SU-DHL-6 (cell line): ENCODE data around the gene CCNL2.

ENCODE experiments used
- EZH2phosphoT487 ChIP-seq: fragments of 200-600 bp; sonication (generic), shearing (Covaris generic); conservative IDR thresholded peaks from 2 replicates; pipeline ENCODE4 v1.6.1; 2018; ENCODE audit warnings: mild to moderate bottlenecking, antibody characterized with exemption, low read length, moderate library complexity, mixed read lengths
- TF ChIP-seq, protein P1 (sequence below): fragments of 200-600 bp; sonication (generic); IDR thresholded peaks from one replicate; pipeline ENCODE4 v1.5.1; 2017; ENCODE audit warnings: antibody characterized with exemption, mild to moderate bottlenecking, low read length, moderate library complexity; ENCODE audit not compliant: insufficient read depth, poor library complexity, severe bottlenecking

- TF ChIP-seq, protein P1, sequence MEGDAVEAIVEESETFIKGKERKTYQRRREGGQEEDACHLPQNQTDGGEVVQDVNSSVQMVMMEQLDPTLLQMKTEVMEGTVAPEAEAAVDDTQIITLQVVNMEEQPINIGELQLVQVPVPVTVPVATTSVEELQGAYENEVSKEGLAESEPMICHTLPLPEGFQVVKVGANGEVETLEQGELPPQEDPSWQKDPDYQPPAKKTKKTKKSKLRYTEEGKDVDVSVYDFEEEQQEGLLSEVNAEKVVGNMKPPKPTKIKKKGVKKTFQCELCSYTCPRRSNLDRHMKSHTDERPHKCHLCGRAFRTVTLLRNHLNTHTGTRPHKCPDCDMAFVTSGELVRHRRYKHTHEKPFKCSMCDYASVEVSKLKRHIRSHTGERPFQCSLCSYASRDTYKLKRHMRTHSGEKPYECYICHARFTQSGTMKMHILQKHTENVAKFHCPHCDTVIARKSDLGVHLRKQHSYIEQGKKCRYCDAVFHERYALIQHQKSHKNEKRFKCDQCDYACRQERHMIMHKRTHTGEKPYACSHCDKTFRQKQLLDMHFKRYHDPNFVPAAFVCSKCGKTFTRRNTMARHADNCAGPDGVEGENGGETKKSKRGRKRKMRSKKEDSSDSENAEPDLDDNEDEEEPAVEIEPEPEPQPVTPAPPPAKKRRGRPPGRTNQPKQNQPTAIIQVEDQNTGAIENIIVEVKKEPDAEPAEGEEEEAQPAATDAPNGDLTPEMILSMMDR = no peak
- no peak for TF ChIP-seq EZH2phosphoT487
Measured at GRCh38 chr1:1359664-1360468, 39.3 kb downstream of the CCNL2 start.
